ENCODE data around the gene SHOX.

The SHOX gene

DNA sequence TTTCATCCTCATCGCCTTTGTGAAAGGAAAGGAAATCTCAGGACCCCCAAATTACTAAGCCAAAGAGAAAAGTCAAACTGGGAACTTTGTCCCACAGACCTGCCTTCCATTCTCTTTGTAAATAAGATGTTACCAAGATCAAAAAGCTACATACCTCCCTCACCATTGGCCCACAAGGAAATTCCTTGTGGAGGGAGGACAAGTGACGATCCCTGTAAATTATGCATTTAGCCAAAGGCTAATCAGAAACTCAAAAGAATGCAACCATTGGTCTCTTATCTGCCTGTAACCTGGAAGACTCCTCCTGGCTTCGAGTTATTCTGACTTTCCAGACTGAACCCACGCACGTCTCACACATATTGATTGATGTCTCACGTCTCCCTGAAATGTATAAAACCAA lies 70.3 kb downstream of the SHOX start:
- WGBS = 47% methylated on average over 6 of the region's 6 CpGs
- H2BK5ac ChIP-seq (ENCODE audit: low read depth, low read length, poor library complexity, severe bottlenecking) = no peak overlapping the region
- H3K4me1 ChIP-seq (ENCODE audit: control insufficient read depth, insufficient read depth, low read depth, low read length) = no peaks in the 10 kb centered on the region
- no peak overlapping the region for H2BK12ac ChIP-seq (ENCODE audit: low read length in 2 of 2)
- no peak overlapping the region for H2AK5ac ChIP-seq (ENCODE audit: low read length, severe bottlenecking)
- no peak overlapping the region for H3K4me2 ChIP-seq (ENCODE audit: low read length, poor library complexity, severe bottlenecking)
- H3K36me3 ChIP-seq (ENCODE audit: control insufficient read depth in 1 of 2, insufficient read depth in 2 of 2, low read depth in 1 of 2, low read length in 2 of 2) = no peaks in the 10 kb centered on the region
- peaks cover 15% of the 10 kb centered on the region for H3K9me3 ChIP-seq (ENCODE audit: control insufficient read depth, low read length)
- H4K8ac ChIP-seq (ENCODE audit: low read length) = no peak overlapping the region
- no peak overlapping the region for H3K4ac ChIP-seq (ENCODE audit: low read depth in 1 of 2, low read length in 2 of 2)
- H3K27ac ChIP-seq (ENCODE audit: low read length, poor library complexity, severe bottlenecking) = no peak overlapping the region
- no peak overlapping the region for H3K23ac ChIP-seq (ENCODE audit: low read length in 2 of 2)
- no peak for DNase-seq
- H3K9ac ChIP-seq (ENCODE audit: low read length) = no peak overlapping the region
- no peak overlapping the region for H3K18ac ChIP-seq (ENCODE audit: low read depth in 1 of 2, low read length in 2 of 2)
- H3K27me3 ChIP-seq (ENCODE audit: control insufficient read depth in 1 of 2, insufficient read depth in 1 of 2, low read length in 2 of 2) = no peaks in the 10 kb centered on the region
- no peak overlapping the region for H2AFZ ChIP-seq (ENCODE audit: low read depth, low read length)
- no peak overlapping the region for H2BK120ac ChIP-seq (ENCODE audit: low read depth, low read length)
- H3K79me1 ChIP-seq (replicated peaks; ENCODE audit: low read length, poor library complexity, severe bottlenecking) = no peaks in the 10 kb centered on the region
- H2BK15ac ChIP-seq (ENCODE audit: low read depth, poor library complexity, severe bottlenecking) = no peak overlapping the region
- H3K14ac ChIP-seq (ENCODE audit: low read length in 2 of 2) = no peak overlapping the region
- no peak overlapping the region for H3K4me3 ChIP-seq (ENCODE audit: insufficient read depth in 1 of 2, low read depth in 1 of 2, low read length in 2 of 2)
- H4K91ac ChIP-seq (ENCODE audit: low read length) = no peak overlapping the region

DNA sequence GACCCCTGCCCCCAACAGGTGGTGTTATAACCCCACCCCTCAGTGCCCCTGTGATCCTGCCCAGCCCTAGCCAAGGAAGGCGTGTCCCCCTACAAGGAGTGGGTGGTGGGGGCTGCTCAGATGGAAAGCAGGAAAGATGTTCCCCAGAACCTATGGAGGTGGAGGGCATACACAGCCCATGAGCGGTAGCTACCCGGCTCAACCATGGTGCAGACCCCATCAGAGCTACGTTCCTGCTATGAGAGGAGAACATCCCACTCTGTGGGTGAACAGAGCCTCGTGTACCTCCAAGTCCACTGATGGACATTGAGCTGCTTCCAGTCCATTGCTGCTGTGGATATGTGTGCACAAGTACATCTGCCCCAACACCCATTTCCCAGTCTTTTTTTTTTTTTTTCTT lies 71.1 kb downstream of the SHOX start:
- Histone ChIP-seq H3K27ac (ENCODE audit: low read length, poor library complexity, severe bottlenecking) (no peak overlapping the region), H3K27me3 (ENCODE audit: control insufficient read depth in 1 of 2, insufficient read depth in 1 of 2, low read length in 2 of 2) (no peaks in the 10 kb centered on the region), H2AK5ac (ENCODE audit: low read length, severe bottlenecking) (no peak overlapping the region), H2AFZ (ENCODE audit: low read depth, low read length) (no peak overlapping the region), H3K4me3 (ENCODE audit: insufficient read depth in 1 of 2, low read depth in 1 of 2, low read length in 2 of 2) (no peak overlapping the region), H2BK15ac (ENCODE audit: low read depth, poor library complexity, severe bottlenecking) (no peak overlapping the region), H3K79me1 (replicated peaks; ENCODE audit: low read length, poor library complexity, severe bottlenecking) (no peaks in the 10 kb centered on the region), H3K23ac (ENCODE audit: low read length in 2 of 2) (no peak overlapping the region), H3K4me2 (ENCODE audit: low read length, poor library complexity, severe bottlenecking) (no peak overlapping the region), H4K91ac (ENCODE audit: low read length) (no peak overlapping the region), H3K14ac (ENCODE audit: low read length in 2 of 2) (no peak overlapping the region), H4K8ac (ENCODE audit: low read length) (no peak overlapping the region), H2BK120ac (ENCODE audit: low read depth, low read length) (no peak overlapping the region), H2BK5ac (ENCODE audit: low read depth, low read length, poor library complexity, severe bottlenecking) (no peak overlapping the region), H3K4me1 (ENCODE audit: control insufficient read depth, insufficient read depth, low read depth, low read length) (no peaks in the 10 kb centered on the region), H3K18ac (ENCODE audit: low read depth in 1 of 2, low read length in 2 of 2) (no peak overlapping the region), H3K9ac (ENCODE audit: low read length) (no peak overlapping the region), H3K36me3 (ENCODE audit: control insufficient read depth in 1 of 2, insufficient read depth in 2 of 2, low read depth in 1 of 2, low read length in 2 of 2) (no peaks in the 10 kb centered on the region), H3K4ac (ENCODE audit: low read depth in 1 of 2, low read length in 2 of 2) (no peak overlapping the region), H2BK12ac (ENCODE audit: low read length in 2 of 2) (no peak overlapping the region), H3K9me3 (ENCODE audit: control insufficient read depth, low read length) (peaks cover 15% of the 10 kb centered on the region)
- DNase-seq = no peak
- WGBS = 71% methylated on average over 5 of the region's 5 CpGs

DNA sequence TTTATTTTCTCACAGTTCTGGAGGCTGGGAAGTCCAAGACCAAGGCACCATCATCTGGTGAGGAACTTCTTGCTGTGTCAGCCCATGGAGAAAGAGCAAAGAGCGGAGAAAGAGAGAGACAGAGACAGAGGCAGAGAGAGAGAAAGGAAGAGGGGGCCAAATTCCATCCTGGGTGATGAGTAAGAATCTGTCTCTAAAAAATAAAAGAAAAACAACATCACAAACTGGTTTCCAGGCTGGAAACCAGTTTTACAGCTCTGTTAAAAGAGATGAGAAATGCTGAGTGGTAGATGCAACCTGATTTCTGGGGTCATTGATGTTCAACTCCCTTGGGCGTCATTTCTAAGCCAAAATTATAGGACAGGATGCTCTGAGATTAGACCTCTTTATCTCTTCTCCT lies 72.9 kb downstream of the SHOX start:
- no peak overlapping the region for H3K4me2 ChIP-seq (ENCODE audit: low read length, poor library complexity, severe bottlenecking)
- H3K23ac ChIP-seq (ENCODE audit: low read length in 2 of 2) = no peak overlapping the region
- H2BK15ac ChIP-seq (ENCODE audit: low read depth, poor library complexity, severe bottlenecking) = no peak overlapping the region
- no peak overlapping the region for H4K8ac ChIP-seq (ENCODE audit: low read length)
- H2BK5ac ChIP-seq (ENCODE audit: low read depth, low read length, poor library complexity, severe bottlenecking) = no peak overlapping the region
- H3K4me3 ChIP-seq (ENCODE audit: insufficient read depth in 1 of 2, low read depth in 1 of 2, low read length in 2 of 2) = no peak overlapping the region
- H3K9me3 ChIP-seq (ENCODE audit: control insufficient read depth, low read length) = peaks cover 22% of the 10 kb centered on the region
- no peak overlapping the region for H2BK12ac ChIP-seq (ENCODE audit: low read length in 2 of 2)
- H3K9ac ChIP-seq (ENCODE audit: low read length) = no peak overlapping the region
- H3K4ac ChIP-seq (ENCODE audit: low read depth in 1 of 2, low read length in 2 of 2) = no peak overlapping the region
- H4K91ac ChIP-seq (ENCODE audit: low read length) = no peak overlapping the region
- no peaks in the 10 kb centered on the region for H3K79me1 ChIP-seq (replicated peaks; ENCODE audit: low read length, poor library complexity, severe bottlenecking)
- no peaks in the 10 kb centered on the region for H3K27me3 ChIP-seq (ENCODE audit: control insufficient read depth in 1 of 2, insufficient read depth in 1 of 2, low read length in 2 of 2)
- H3K4me1 ChIP-seq (ENCODE audit: control insufficient read depth, insufficient read depth, low read depth, low read length) = no peaks in the 10 kb centered on the region
- 50% methylated on average over 1 of the region's 2 CpGs for WGBS
- no peak overlapping the region for H3K14ac ChIP-seq (ENCODE audit: low read length in 2 of 2)
- H3K36me3 ChIP-seq (ENCODE audit: control insufficient read depth in 1 of 2, insufficient read depth in 2 of 2, low read depth in 1 of 2, low read length in 2 of 2) = no peaks in the 10 kb centered on the region
- H3K18ac ChIP-seq (ENCODE audit: low read depth in 1 of 2, low read length in 2 of 2) = no peak overlapping the region
- no peak overlapping the region for H2AK5ac ChIP-seq (ENCODE audit: low read length, severe bottlenecking)
- no peak overlapping the region for H3K27ac ChIP-seq (ENCODE audit: low read length, poor library complexity, severe bottlenecking)
- no peak overlapping the region for H2BK120ac ChIP-seq (ENCODE audit: low read depth, low read length)
- no peak overlapping the region for H2AFZ ChIP-seq (ENCODE audit: low read depth, low read length)
- no peak for DNase-seq

DNA sequence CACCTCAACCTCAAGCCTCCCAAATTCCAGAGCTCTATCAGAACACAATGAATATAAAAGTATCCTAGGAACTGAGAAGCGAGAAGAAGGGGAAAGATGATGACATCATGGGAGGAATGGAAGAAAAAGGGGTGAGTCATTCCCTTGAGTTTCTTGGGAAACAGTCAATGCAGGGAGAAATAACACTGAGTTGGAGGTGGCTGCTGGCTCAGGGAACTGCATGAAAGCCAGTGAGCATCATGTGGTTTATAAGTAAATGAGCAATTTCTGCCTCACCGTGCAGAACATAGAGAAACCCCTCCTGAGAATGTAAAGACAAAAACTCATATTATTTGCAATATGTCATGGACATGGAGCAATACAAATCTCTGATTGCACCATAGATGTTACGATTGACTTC lies 73.3 kb downstream of the SHOX start:
- no peak overlapping the region for H3K18ac ChIP-seq (ENCODE audit: low read depth in 1 of 2, low read length in 2 of 2)
- no peak overlapping the region for H3K4me2 ChIP-seq (ENCODE audit: low read length, poor library complexity, severe bottlenecking)
- no peak overlapping the region for H2AFZ ChIP-seq (ENCODE audit: low read depth, low read length)
- no peak for DNase-seq
- no peak overlapping the region for H3K23ac ChIP-seq (ENCODE audit: low read length in 2 of 2)
- no peaks in the 10 kb centered on the region for H3K27me3 ChIP-seq (ENCODE audit: control insufficient read depth in 1 of 2, insufficient read depth in 1 of 2, low read length in 2 of 2)
- WGBS = 68% methylated on average over 2 of the region's 3 CpGs
- no peak overlapping the region for H2BK120ac ChIP-seq (ENCODE audit: low read depth, low read length)
- H2BK15ac ChIP-seq (ENCODE audit: low read depth, poor library complexity, severe bottlenecking) = no peak overlapping the region
- no peak overlapping the region for H3K9ac ChIP-seq (ENCODE audit: low read length)
- H3K14ac ChIP-seq (ENCODE audit: low read length in 2 of 2) = no peak overlapping the region
- no peak overlapping the region for H4K8ac ChIP-seq (ENCODE audit: low read length)
- H3K27ac ChIP-seq (ENCODE audit: low read length, poor library complexity, severe bottlenecking) = no peak overlapping the region
- no peaks in the 10 kb centered on the region for H3K79me1 ChIP-seq (replicated peaks; ENCODE audit: low read length, poor library complexity, severe bottlenecking)
- no peak overlapping the region for H2AK5ac ChIP-seq (ENCODE audit: low read length, severe bottlenecking)
- H3K4me3 ChIP-seq (ENCODE audit: insufficient read depth in 1 of 2, low read depth in 1 of 2, low read length in 2 of 2) = no peak overlapping the region
- no peak overlapping the region for H4K91ac ChIP-seq (ENCODE audit: low read length)
- no peak overlapping the region for H2BK5ac ChIP-seq (ENCODE audit: low read depth, low read length, poor library complexity, severe bottlenecking)
- H3K9me3 ChIP-seq (ENCODE audit: control insufficient read depth, low read length) = peaks cover 22% of the 10 kb centered on the region
- H3K36me3 ChIP-seq (ENCODE audit: control insufficient read depth in 1 of 2, insufficient read depth in 2 of 2, low read depth in 1 of 2, low read length in 2 of 2) = no peaks in the 10 kb centered on the region
- H3K4ac ChIP-seq (ENCODE audit: low read depth in 1 of 2, low read length in 2 of 2) = no peak overlapping the region
- H3K4me1 ChIP-seq (ENCODE audit: control insufficient read depth, insufficient read depth, low read depth, low read length) = no peaks in the 10 kb centered on the region
- no peak overlapping the region for H2BK12ac ChIP-seq (ENCODE audit: low read length in 2 of 2)
